IPS-18c (cell line): ENCODE results near the gene CDH4.

Source experiments
- H3K4me3 ChIP-seq: 2 replicates; pipeline ENCODE4 v1.7.0; 2013; ENCODE audit warnings: low read depth, mild to moderate bottlenecking, low read length, moderate library complexity; ENCODE audit not compliant: insufficient read depth
- H3K9me3 ChIP-seq: one replicate; pipeline ENCODE4 v1.6.1; 2013; ENCODE audit warnings: mild to moderate bottlenecking, low read length, moderate library complexity; ENCODE audit not compliant: control insufficient read depth, insufficient read depth

CDH4 gene

DNA sequence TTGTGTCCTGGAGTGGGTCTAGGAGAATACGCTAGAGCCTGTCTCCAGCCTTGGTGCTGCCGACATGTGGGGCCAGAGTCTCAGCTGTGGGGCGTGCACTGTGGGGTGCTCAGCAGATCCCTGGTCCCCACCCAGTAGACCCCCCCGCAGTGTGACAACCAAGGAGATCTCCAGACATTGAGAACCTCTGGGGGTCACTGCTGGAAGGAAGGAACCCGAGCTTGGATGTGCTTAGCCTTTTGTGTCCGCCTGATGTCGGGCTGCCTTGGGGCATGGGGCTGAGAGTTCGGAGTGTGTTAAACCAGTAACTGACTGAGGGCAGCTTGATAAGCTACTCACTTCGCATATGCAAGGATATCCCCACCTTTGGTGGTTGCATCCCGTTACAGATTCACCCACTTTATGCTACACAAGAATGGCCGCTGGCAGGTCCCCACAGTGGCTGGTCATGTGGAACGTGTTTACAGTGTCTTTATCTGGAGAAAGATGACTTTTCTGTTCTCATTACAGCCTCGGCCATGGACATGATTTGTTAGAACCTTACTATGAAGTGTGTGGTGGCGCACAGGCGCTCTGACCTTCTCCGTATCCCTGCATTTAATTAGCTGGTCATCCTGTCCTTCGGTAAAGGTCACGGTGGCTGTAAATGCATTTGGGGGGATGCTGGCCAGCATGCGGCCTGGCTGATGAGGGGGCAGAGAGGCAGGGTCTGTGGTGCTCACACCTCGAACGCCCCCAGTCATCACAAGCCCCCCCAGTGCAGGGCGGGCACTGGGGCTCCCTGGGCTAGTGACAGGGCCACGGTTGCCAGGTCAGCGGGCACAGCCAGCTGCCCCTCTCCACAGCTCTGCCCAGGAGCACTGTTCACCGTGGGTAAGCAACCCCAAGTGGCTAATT lies 446.8 kb downstream of the CDH4 start:
- no peak overlapping the region for H3K4me3 ChIP-seq
- no peaks in the 10 kb centered on the region for H3K9me3 ChIP-seq

DNA sequence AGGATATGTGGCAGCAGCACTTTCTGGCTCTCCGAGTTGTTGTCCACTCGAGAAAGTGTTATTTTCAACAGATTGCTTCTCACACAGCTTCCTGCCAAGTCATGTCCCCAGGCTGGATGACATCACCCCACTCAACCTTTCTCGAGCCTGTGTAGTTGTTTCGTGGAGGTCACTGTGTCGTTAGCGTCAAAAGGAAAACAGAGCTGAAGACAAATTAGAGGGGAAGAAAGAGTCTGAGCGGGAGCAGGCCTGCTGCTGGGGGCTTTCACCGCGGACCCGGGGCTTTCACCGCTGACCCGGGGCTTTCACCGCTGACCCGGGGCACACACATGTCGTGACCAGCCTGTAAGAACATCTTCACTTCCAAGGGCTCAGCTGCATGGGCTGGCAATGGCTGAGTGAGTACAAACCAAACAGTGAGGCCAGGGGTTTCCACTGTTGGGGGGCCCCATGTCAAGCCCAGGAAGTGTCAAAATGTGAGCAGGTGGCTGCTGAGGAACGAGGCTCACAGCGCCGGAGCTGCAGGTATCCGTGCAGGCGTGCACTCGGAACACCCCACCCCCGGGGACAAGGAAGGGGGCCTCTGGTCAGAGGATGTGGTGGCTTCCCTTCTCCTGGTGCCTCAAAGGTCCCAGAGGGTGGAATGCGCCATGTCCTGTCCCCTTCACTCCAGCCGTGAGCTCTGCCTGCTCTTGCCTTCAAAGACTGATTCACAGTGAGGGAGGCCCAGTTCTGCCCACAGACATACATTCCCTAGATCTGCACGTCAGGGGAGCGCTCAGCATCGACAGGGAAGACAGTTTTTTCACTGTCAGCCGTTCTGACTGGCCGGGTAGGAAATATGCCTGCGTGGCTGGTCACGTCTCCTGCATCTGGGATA lies 447.7 kb downstream of the CDH4 start:
- Histone ChIP-seq H3K4me3 (no peak overlapping the region), H3K9me3 (no peaks in the 10 kb centered on the region)

DNA sequence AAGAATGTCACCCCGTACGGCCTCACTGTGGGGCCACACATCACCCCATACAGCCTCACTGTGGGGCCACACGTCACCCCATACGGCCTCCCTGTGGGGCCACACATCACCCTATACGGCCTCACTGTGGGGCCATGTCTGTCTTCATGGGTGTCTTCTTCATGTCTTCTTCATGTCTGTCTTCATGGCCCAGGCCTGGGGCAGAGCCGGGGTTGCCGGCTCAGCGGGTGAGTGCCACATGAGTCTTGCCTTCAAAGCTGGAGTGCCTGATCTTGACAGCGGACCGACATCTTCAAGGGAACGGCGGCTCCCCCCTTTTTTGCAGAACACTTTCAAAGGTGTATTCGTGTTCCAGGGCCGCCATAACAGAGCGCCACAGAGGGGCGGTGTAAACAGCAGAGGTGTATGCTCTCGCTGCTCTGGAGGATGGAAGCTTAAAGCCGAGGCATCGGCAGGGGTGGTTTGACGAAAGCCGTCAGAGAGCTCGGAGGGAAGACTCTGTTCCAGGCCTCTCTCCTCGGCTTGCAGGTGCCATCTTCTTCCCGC lies 448.6 kb downstream of the CDH4 start:
- no peak overlapping the region for H3K4me3 ChIP-seq
- no peaks in the 10 kb centered on the region for H3K9me3 ChIP-seq

DNA sequence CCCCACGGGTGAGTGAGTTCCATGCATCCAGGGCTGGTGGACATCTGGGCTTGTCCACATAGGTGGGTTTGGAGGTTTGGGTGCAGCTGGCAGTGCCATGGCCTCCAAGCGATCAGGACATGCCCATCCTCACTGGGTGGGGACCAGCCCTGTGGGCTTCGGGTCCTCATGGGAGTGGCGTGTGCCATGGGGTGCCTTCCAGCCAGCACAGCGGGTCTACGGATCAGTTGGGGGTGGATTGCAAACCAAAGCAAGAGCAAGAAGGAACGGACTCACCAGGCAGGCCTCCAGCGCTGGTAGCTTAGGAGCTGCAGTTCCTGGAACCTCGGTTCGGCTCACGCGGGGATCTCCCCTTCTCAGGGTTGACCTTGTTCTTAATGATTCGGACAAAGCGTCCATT lies 449.3 kb downstream of the CDH4 start:
- Histone ChIP-seq H3K4me3 (no peak overlapping the region), H3K9me3 (no peaks in the 10 kb centered on the region)

DNA sequence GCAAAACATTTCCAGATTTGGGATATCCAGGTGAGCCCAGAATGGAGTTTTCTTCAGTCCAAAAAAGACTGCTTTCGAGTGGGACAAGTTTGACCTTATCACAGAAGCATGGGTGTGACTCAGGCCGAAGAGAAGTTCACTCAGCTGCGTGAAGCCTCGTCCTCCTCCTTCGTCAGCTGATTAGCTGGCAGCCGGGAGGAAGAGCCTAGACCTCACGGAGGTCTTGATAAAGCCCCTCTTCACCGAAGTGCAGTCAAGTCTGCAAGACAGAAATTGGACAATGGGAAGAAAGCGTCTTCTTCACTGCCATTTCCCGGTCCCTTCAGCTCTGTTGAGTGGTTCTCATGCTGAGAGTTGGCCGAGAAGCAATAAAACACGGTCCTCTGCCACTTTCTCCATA lies 449.7 kb downstream of the CDH4 start:
- Histone ChIP-seq H3K4me3 (no peak overlapping the region), H3K9me3 (no peaks in the 10 kb centered on the region)

DNA sequence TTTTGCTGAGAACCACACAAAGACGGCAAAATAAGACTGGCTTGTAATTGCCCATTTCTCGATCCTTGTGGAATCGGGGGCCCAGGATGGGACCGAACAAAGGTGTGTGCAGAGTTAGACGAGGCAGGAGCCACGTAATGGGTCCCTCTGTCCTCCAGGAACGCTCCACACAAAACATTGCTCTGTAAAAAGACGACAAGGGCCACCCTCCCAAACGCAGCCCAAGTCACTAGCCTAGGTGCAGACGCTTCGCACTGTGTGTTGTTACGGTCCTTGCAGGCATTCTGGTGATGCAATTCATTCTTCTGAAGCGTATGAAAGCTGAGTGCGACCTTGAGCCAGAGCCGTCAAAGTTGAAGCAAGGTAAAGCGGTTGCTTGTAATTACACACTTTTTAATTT lies 450.2 kb downstream of the CDH4 start:
- H3K9me3 ChIP-seq, result no peaks in the 10 kb centered on the region
- H3K4me3 ChIP-seq, result no peak overlapping the region

DNA sequence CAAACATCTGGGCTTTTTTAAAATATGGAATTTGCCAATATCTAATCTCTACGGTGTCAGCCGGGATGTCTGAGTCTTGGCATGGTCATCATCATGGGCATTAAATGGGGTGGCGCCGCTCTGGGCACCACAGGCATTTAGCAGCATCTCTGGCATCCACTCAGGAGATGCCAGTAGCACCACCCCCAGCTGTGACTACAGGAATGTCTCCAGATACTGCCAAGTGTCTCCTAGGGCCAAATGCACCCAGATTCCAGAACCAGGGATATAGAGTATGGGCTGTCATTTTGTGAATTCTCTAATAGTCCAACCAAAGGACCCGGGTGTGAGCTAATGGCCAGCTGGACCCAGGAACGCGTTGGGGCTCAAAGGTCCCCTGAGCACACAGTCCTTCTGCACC lies 452.6 kb downstream of the CDH4 start:
- H3K4me3 ChIP-seq, result no peak overlapping the region
- H3K9me3 ChIP-seq, result no peaks in the 10 kb centered on the region

DNA sequence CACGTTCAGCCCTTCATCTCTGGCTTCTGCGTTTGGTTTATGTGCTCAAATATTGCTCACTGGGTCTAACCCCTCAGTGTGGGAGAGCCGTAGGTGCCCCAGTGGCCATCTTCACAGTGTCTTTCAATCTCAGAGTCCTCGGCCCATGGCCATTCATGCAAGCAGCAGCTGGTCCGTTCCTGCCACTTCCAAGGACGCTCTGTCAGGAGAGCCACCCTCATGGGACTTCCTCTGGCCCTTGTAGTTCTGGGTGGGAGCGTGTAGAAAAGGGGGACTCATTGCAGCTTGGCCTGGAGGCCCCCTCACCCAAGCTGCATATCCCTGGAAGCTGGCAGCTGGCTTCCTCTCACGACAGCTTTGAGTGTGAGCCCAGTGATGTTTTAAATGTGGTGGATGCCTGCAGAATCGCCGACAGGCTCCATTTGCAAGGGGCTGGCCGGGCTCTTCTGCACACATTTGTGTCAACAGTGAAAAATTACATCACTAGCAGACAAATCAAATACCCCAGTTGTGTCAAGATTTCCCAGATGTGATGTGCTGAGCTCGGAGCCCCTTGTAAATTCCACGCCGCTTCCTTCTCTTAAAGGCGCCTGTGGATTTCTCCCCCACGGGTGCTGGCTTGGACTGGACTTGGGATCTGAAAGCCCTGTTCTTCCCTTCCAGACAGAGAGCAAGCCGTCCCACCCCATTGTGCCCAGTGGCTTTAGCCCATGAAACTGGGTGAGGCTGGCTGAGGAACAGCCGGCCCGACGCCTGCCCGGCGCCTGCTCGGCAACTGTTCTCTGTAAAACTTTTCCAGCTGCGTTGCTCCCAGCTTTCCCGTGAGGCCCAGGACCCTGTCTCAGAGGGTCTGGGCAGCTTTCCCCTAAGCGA lies 453.6 kb downstream of the CDH4 start:
- Histone ChIP-seq H3K4me3 (no peak overlapping the region), H3K9me3 (no peaks in the 10 kb centered on the region)

DNA sequence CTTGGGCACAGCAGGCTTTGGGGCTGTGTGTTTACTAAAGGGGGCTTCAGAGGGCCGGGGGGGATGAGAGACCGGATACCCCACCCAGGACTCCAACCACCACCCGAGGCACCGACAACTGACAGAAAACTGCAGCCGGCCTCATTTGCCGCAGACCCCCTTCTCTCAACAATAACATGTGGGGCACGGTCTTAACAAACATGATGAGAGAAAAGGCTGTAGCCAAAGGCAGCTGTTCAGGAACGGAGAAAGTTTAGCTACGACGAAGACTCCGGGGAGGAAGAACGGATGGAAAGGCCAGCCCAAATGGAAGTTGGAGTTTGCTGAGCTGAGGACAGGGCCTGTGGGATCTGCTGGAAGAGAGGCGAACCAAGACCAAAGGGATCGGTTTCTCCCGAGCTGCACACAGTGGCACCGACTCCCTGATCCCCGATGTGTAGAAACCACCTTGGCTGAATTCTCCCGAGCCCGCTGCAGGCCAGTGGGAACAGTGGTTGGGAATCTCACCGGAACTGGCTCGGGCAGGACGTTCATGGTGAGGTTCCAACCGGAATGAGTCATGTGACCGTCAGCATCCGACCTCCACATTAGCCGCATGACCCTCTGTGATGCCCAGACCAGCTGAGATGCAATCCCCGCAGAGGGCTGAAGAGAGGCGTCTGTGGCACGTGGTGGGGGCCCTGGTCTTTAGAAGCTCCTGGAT lies 454.3 kb downstream of the CDH4 start:
- no peaks in the 10 kb centered on the region for H3K9me3 ChIP-seq
- no peak overlapping the region for H3K4me3 ChIP-seq

DNA sequence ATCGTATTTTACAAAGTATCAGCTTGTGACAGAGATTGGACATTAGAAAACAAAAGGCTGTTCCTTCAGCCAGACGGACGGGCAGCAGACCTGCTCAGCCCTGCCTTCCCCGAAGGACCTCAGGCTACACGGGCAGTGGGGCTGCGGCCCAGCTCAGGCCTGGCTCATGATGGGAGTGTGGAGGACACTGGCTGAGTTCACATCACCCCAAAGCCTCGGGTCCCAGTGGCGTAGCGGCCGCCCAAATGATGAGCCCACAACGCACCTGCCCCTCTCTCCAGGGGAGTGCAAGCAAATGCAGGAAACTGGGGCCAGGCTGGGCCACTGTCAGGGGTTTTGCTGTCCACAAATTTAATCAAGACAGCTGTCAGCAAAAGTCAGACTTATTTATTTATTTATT lies 456.8 kb downstream of the CDH4 start:
- H3K9me3 ChIP-seq, result no peaks in the 10 kb centered on the region
- H3K4me3 ChIP-seq, result no peak overlapping the region

DNA sequence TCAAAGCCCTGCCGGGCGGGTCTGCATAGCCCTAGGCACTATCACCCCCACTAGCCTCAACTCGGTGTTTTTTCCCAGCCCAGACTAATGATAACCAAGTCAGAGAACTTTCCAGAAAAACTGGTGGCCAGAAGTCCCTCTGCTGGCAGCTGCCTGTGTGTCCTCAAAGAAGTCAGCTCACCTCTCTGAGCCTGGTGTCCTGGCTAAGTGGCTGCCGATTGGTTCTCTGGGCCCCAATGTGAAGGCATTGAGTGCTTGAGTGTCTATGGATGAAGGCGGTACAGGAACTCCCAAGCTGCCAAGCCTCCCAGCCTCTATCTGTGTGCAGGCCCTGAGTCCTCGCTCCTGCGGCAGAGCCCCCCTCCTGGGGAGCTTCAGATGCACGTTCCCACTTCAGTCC lies 458.0 kb downstream of the CDH4 start:
- H3K4me3 ChIP-seq, result no peak overlapping the region
- H3K9me3 ChIP-seq, result no peaks in the 10 kb centered on the region

DNA sequence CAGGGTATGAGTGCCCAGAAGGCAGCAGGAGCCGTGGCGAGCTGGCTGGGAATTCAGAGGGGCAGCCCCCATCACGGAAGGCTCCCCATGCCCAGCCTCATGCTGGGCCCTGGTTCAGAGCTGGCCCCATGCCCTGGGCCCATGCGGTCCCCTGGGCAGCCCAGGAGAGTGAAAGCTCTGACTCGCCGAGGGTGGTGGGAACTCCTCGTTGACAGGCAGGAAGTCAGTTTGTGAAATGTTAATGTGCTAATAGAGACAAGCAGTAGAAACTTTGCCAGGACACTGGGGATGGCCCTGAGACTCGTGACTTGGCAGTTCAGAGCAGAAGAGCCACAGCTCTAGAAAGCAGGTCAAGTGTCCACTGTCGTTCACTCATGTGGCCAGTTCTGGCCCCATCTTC lies 460.6 kb downstream of the CDH4 start:
- H3K9me3 ChIP-seq, result peaks cover 4% of the 10 kb centered on the region
- no peak overlapping the region for H3K4me3 ChIP-seq

DNA sequence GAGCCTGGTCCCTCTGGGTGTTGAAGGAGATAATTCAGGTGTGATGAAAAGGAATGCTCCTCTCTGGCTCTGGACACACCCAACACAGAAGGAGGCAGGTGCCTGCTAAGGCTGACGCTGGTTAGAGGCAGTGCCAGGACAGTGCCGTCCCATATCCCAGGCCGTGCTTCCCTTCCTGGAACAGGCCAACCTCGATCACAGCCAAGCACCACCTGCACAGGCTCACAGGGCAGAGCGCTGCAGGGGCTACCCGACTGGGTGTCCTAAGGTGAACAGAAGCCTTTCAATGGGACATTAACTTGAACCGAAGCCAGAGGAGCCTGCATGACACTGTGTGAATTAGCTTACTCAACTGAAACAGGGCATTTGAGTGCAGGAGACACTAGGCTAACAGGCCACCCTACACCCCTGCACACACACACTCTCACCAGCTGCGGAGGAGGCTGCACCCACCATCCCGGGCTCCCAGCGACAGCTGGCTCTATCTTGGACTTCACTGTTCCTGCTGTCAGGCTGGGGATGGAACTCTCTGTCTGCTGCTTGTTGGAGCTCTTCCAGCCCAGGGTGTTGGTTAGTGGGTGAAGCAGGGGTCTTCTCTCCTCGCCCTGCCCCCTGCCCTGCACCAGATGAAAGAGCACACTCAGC lies 466.4 kb downstream of the CDH4 start:
- no peak overlapping the region for H3K4me3 ChIP-seq
- H3K9me3 ChIP-seq, result peaks cover 4% of the 10 kb centered on the region

DNA sequence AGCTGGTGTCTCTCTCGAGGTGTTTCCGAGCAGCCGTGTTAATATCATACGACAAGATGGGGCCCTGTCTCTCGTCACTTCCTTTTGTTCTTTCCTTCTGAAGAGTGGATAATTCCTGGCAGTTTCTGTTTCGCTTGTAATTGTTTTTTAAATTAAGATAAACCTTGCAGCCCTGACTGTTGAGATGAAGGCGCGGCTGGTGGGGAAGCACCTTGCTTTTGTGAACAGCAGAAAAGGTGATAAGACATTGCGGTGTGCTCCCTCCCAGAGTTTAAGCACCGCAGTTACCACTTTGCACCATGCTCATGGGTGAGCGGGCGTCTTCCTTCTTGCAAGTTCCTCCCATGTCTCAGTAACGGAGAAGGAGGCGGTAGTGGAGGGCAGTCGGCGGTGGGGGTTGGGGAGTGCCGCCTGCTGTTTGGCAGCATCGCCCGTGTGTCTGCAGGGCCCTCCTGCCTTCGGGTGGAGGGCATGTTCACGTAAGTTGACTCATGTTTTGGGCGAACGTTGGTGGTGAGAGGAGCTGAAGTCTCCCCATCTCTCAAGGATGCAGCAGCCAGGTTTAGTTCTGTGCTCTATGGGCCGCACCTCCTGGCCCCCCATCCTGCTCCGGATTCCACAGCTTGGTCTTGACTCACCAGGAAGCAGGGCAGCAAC lies 467.8 kb downstream of the CDH4 start:
- H3K4me3 ChIP-seq, result no peak overlapping the region
- H3K9me3 ChIP-seq, result peaks cover 4% of the 10 kb centered on the region

DNA sequence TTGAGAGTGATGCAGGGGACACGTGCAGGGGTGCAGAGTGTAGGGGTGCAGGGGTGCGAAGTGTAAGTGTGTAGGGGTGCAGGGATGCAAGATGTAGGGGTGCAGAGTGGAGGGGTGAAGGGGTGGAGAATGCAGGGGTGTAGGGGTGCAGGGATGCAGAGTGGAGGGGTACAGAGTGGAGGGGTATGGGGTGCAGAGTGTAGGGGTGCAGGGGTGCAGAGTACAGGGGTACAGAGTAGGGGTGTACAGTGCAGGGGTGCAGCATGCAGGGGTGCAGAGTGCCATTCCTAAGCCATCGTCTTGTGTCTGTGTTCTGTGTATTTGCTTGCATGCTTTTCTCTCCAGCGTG lies 468.3 kb downstream of the CDH4 start:
- peaks cover 4% of the 10 kb centered on the region for H3K9me3 ChIP-seq
- no peak overlapping the region for H3K4me3 ChIP-seq

DNA sequence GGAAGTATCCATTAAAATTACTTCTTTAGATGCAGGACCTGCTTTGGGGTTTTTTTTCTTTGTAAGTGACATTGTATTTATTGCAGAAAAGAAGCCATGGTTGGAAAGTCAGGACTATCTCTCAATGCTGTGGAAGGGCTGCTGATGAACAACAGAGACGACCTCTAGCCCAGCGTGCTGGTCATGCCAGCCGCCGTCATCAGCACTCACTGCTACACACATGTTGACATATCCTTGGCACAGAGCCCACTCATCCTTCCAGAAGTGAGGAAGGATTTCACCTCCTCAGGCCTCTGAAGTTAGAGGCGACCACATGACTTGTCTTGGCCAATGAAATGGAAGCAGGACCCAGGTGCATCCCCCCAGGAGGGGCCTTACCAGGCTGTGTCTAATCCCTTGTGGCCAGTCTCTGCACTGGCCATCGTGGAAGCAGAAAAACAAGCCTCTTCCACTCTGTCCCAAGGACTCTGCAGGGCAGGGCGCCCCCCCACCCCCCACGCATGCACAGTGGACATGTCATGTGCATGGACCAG lies 470.2 kb downstream of the CDH4 start:
- Histone ChIP-seq H3K4me3 (no peak overlapping the region), H3K9me3 (no peaks in the 10 kb centered on the region)
